ENCODE data around the gene FBXO4. TPM values are rescaled to one million over a fixed set of nuclear protein-coding genes. Genes with fewer than 3 reads are reported as not detected.
A peak's percentile ranks its signal among the peaks of the same experiment; 100 is the strongest.

FBXO4 gene
- total RNA-seq, 2 donors from 2014 or later = 1.8 to 1.9 TPM

DNA sequence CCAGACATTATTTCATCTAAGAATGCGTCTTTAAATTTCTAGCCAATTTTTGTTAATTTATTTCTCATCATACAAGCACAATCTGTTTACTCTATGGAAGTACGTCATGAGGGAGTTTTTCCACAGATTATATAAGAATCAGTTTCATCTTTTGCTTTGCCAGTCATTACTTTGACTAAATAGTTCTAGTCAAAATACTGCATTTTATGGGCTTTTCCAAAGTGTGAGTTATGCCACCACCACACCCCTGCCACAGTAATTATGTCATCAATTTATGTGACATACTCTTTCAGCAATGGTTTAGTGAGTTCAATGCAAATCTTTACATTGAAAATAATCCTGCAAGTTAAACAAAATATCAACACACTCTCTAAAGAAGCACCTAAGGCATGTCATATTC, 18.9 kb upstream of the FBXO4 start:
- Mint-ChIP-seq H3K36me3 (ENCODE audit: low read depth) (peaks cover 34% of the 10 kb centered on the region), H3K27ac (no peak overlapping the region), H3K27me3 (ENCODE audit: insufficient read depth) (peaks cover 12% of the 10 kb centered on the region), H3K4me1 (peaks cover 10% of the 10 kb centered on the region), H3K9me3 (no peaks in the 10 kb centered on the region), H3K4me3 (no peak overlapping the region)
- no peaks in the 10 kb centered on the region for H3K4me1 ChIP-seq (ENCODE audit: control insufficient read depth, insufficient read depth, low read length)
- TF ChIP-seq, protein P1, sequence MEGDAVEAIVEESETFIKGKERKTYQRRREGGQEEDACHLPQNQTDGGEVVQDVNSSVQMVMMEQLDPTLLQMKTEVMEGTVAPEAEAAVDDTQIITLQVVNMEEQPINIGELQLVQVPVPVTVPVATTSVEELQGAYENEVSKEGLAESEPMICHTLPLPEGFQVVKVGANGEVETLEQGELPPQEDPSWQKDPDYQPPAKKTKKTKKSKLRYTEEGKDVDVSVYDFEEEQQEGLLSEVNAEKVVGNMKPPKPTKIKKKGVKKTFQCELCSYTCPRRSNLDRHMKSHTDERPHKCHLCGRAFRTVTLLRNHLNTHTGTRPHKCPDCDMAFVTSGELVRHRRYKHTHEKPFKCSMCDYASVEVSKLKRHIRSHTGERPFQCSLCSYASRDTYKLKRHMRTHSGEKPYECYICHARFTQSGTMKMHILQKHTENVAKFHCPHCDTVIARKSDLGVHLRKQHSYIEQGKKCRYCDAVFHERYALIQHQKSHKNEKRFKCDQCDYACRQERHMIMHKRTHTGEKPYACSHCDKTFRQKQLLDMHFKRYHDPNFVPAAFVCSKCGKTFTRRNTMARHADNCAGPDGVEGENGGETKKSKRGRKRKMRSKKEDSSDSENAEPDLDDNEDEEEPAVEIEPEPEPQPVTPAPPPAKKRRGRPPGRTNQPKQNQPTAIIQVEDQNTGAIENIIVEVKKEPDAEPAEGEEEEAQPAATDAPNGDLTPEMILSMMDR (conservative IDR thresholded peaks at IDR 0.05) = no peak
- peaks cover 49% of the 10 kb centered on the region for H3K36me3 ChIP-seq (ENCODE audit: control insufficient read depth, insufficient read depth, low read length)
- peak overlapping the region; percentile 94 for H3K4me3 ChIP-seq (ENCODE audit: low read length)
- H3K27me3 ChIP-seq (ENCODE audit: control insufficient read depth, insufficient read depth, low read length, poor library complexity, severe bottlenecking) = no peaks in the 10 kb centered on the region
- DNase-seq = no peak
- H3K9ac ChIP-seq (ENCODE audit: extremely low read depth, low read length, poor library complexity, severe bottlenecking) = no peak overlapping the region
- no peak overlapping the region for H3K27ac ChIP-seq (ENCODE audit: low read depth, low read length)
- WGBS, 2 experiments (ENCODE audit: insufficient coverage in 1 of 2, insufficient read length in 1 of 2) = 96 to 100% methylated on average over 2 of the region's 2 CpGs
- H3K9me3 ChIP-seq (ENCODE audit: control insufficient read depth, low read length) = no peaks in the 10 kb centered on the region

DNA sequence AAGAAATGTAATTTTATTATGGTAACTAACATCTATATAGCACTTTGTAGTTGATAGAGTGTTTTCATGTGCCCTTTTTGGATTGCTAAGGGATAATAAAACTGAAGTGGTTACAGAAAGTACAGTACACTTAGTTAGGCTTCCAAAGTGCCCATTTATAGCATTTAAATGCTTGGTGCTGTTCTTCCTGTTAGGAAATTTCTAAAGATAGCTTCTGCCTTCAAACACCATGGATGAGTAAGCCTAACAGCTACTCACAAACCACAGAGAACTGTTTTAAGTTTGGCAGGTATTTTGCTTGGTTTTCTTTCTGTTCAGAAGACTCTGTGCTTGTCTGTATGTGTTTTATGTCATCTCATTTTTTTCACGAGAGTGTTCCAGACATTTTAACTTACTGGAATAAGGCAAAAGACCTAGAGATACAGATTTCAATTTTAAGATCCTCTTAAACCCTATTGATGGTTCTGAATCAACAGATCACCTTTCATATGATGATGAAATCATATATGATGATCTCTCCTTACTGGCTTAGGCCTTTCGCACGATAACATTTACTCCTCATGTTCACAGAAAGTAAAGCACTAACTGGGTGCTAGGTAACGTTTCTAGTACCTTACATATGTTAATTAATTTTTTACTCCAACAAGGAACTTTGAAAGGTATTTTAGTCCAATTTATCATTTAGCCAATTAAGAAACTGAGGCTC, 16.6 kb upstream of the FBXO4 start:
- DNase-seq = no peak
- Histone ChIP-seq H3K9ac (ENCODE audit: extremely low read depth, low read length, poor library complexity, severe bottlenecking) (no peak overlapping the region), H3K27me3 (ENCODE audit: control insufficient read depth, insufficient read depth, low read length, poor library complexity, severe bottlenecking) (no peaks in the 10 kb centered on the region), H3K27ac (ENCODE audit: low read depth, low read length) (no peak overlapping the region), H3K4me3 (ENCODE audit: low read length) (no peak overlapping the region), H3K4me1 (ENCODE audit: control insufficient read depth, insufficient read depth, low read length) (no peaks in the 10 kb centered on the region), H3K9me3 (ENCODE audit: control insufficient read depth, low read length) (no peaks in the 10 kb centered on the region), H3K36me3 (ENCODE audit: control insufficient read depth, insufficient read depth, low read length) (peaks cover 72% of the 10 kb centered on the region)
- Mint-ChIP-seq H3K9me3 (no peaks in the 10 kb centered on the region), H3K4me1 (peaks cover 7% of the 10 kb centered on the region), H3K4me3 (no peak overlapping the region), H3K36me3 (ENCODE audit: low read depth) (peaks cover 52% of the 10 kb centered on the region), H3K27me3 (ENCODE audit: insufficient read depth) (no peaks in the 10 kb centered on the region), H3K27ac (no peak overlapping the region)
- 83 to 98% methylated on average over 1 to 4 of the region's 4 CpGs for WGBS, 2 experiments (ENCODE audit: insufficient coverage in 1 of 2, insufficient read length in 1 of 2)
- TF ChIP-seq, protein P1 (conservative IDR thresholded peaks at IDR 0.05) = no peak

DNA sequence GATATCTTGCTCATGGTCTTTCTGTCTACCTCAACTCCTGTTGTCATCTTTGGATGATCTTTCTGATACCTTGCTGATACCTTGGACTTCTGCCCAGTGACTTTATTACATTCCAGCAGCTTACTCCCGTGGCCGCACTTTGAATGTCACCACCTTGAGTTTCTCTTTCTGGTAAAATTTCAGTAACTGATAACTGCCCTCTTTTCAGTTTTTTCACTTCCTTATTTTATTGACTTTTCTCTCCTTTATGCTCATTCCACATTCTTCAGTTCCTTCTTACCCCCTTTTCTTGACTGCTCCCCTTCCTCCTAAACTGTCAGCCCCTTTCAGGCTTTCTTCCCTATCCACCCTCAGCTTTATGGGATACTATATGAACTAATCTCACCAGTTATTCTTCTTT, 7.0 kb upstream of the FBXO4 start:
- Mint-ChIP-seq H3K4me3 (no peak overlapping the region), H3K4me1 (no peaks in the 10 kb centered on the region), H3K27ac (no peak overlapping the region), H3K27me3 (ENCODE audit: insufficient read depth) (no peaks in the 10 kb centered on the region), H3K9me3 (no peaks in the 10 kb centered on the region), H3K36me3 (ENCODE audit: low read depth) (peaks cover 63% of the 10 kb centered on the region)
- H3K9me3 ChIP-seq (ENCODE audit: control insufficient read depth, low read length) = no peaks in the 10 kb centered on the region
- DNase-seq = no peak
- no peaks in the 10 kb centered on the region for H3K27me3 ChIP-seq (ENCODE audit: control insufficient read depth, insufficient read depth, low read length, poor library complexity, severe bottlenecking)
- H3K4me3 ChIP-seq (ENCODE audit: low read length) = no peak overlapping the region
- H3K4me1 ChIP-seq (ENCODE audit: control insufficient read depth, insufficient read depth, low read length) = no peaks in the 10 kb centered on the region
- TF ChIP-seq, protein P1 (conservative IDR thresholded peaks at IDR 0.05) = no peak
- peaks cover 90% of the 10 kb centered on the region for H3K36me3 ChIP-seq (ENCODE audit: control insufficient read depth, insufficient read depth, low read length)
- 93 to 97% methylated on average over 2 of the region's 2 CpGs for WGBS, 2 experiments (ENCODE audit: insufficient coverage in 1 of 2, insufficient read length in 1 of 2)
- H3K27ac ChIP-seq (ENCODE audit: low read depth, low read length) = no peak overlapping the region
- H3K9ac ChIP-seq (ENCODE audit: extremely low read depth, low read length, poor library complexity, severe bottlenecking) = no peak overlapping the region

All from endodermal cell (in vitro differentiated cells).